Skeletal muscle satellite cell (primary cell): ENCODE data around the gene KIAA1217.

Experiments used
- H3K27me3 ChIP-seq: 2 replicates; pipeline ENCODE4 v1.7.0; 2013; ENCODE audit warnings: low read length; ENCODE audit not compliant: control insufficient read depth, insufficient read depth
- H3K36me3 ChIP-seq: 2 replicates; pipeline ENCODE4 v1.7.0; 2013; ENCODE audit warnings: mild to moderate bottlenecking, control low read depth, low read length; ENCODE audit not compliant: insufficient read depth
- H3K4me1 ChIP-seq: 2 replicates; pipeline ENCODE4 v1.7.0; 2013; ENCODE audit warnings: low read length; ENCODE audit not compliant: control insufficient read depth, insufficient read depth
- H3K4me2 ChIP-seq: 2 replicates; pipeline ENCODE4 v1.7.0; 2013; ENCODE audit warnings: mild to moderate bottlenecking, low read length
- H3K4me3 ChIP-seq: 2 replicates; pipeline ENCODE4 v1.7.0; 2013; ENCODE audit warnings: low read length
- H3K9ac ChIP-seq: 2 replicates; pipeline ENCODE4 v1.7.0; 2013; ENCODE audit warnings: mild to moderate bottlenecking, low read depth, low read length, moderate library complexity
- H3K9me3 ChIP-seq: replicated peaks from 2 replicates; pipeline ENCODE4 v1.7.0; 2013; ENCODE audit warnings: mild to moderate bottlenecking, control low read depth, low read length

The KIAA1217 gene

DNA sequence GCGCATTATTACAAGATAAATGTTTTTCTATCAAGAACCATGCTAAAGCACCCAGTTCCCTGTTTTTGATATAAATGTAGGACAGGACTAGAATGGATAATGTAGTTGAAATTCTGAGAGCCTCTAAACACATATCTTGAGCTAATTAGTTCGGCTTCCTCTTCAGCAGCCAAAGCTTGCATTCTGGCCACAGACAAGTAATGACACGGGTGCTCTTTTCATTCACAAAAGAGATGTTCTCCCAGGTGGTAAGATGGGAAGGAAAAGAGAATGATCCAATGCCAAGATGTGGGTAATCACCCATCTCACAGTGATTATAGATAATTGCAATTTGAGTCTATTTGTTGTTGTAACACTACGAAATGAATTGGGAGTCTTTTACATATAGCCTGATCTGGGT lies 246.5 kb downstream of the KIAA1217 start:
- Histone ChIP-seq H3K9ac (no peak overlapping the region), H3K27me3 (peaks cover 3% of the 10 kb centered on the region), H3K4me3 (no peak overlapping the region), H3K36me3 (no peaks in the 10 kb centered on the region), H3K9me3 (no peaks in the 10 kb centered on the region), H3K4me1 (peaks cover 10% of the 10 kb centered on the region), H3K4me2 (no peak overlapping the region)

DNA sequence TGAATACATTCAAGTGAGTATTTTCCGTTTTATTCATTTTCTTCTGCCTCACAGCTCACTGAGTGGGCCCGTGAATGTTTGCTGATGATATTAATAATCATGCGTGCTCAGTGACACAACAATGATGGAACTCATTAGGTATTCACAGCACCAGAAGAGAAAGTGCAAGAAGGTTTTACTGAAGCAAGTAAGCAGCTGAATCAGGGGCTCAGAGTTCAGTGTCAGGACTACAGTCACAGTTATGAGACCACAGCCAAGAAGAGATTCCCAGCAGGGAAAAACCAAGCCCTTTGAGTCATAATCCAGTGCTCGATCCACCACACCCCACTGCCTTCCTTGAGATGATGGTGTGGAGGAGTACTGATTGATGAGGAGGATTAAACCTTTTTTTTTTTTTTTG lies 247.4 kb downstream of the KIAA1217 start:
- Histone ChIP-seq H3K9me3 (no peaks in the 10 kb centered on the region), H3K27me3 (peaks cover 3% of the 10 kb centered on the region), H3K4me2 (peak overlapping the region; percentile 19), H3K4me1 (peaks cover 10% of the 10 kb centered on the region), H3K4me3 (no peak overlapping the region), H3K9ac (peak overlapping the region; percentile 32), H3K36me3 (no peaks in the 10 kb centered on the region)

DNA sequence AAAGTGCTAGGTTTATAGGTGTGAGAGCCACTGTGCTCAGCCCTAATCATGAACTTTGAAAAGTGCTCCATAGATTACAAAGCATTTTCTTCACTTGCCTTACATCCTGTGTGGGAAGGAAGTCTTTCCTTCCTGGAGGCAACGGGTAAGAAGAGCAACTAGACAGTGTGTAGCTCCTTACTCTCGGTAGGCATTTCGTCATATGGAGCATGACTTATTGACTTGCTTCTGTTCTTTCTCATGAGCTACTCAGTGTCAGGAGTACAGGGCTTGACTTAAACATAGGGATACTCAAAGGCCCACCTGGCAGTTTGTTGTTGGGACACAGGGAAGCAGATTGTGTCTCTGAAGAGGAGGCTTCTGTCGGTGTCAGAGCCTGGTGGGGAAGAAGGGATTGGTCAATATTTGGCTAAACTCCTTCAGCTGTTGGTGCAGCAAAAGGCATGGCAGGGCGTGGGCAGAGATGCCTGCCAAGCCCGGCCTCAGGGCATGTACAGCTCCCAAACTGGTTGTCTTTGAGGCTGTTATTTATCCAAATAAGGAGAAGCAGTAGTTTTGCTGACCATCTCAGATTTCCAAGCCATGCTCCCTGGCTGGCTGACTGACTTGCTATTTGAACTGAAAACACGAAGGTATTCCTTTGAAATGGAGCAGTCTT lies 248.9 kb downstream of the KIAA1217 start:
- Histone ChIP-seq H3K4me1 (peaks cover 11% of the 10 kb centered on the region), H3K9ac (no peak overlapping the region), H3K36me3 (no peaks in the 10 kb centered on the region), H3K9me3 (no peaks in the 10 kb centered on the region), H3K4me3 (no peak overlapping the region), H3K4me2 (no peak overlapping the region), H3K27me3 (peaks cover 3% of the 10 kb centered on the region)

DNA sequence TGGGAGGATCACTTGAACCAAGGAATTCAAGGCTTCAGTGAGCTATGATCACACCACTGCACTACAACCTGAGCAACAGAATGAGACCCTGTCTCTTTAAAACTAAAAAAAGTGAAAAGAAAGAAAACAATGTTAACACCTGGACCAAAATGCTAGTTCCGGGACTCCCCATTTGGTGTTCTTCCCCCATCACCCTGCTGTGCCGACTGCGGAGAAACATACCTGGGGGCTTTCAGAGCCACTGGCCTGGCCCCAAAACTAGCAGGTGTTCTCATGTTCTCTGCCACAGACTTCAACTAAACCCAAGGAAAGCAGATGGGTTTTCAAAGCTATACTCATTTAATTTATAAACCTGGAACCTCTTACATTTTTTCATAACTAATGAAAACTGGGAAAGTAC lies 250.9 kb downstream of the KIAA1217 start:
- Histone ChIP-seq H3K27me3 (no peaks in the 10 kb centered on the region), H3K4me3 (no peak overlapping the region), H3K9me3 (no peaks in the 10 kb centered on the region), H3K4me2 (no peak overlapping the region), H3K4me1 (peaks cover 31% of the 10 kb centered on the region), H3K9ac (no peak overlapping the region), H3K36me3 (no peaks in the 10 kb centered on the region)

DNA sequence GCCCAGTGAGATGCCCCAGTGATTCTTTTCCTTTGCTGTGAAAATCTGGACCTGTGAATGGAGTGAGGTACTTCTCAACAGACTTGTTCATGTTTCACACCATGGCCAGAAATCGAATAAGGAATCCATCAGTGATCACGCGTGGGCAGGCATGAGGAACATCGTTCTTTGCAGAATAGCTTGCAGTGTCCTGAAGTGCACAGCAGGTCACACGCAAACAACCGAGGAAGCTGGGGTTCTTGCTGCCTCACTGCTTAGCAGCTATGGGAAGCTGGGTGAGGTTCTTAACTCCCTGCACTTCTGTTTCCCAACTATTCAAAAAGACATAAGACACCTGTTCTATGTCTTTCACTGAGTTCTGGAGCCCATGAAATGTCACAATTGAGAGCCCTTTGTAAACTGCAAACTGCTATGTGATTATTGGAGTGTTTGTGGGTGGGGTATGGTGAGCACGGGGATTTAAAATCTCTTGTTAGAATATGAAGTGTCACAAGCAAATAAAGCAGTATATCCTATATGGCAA lies 253.4 kb downstream of the KIAA1217 start:
- no peaks in the 10 kb centered on the region for H3K27me3 ChIP-seq
- no peak overlapping the region for H3K4me3 ChIP-seq
- H3K9me3 ChIP-seq: no peaks in the 10 kb centered on the region
- H3K4me2 ChIP-seq: no peak overlapping the region
- no peak overlapping the region for H3K9ac ChIP-seq
- H3K4me1 ChIP-seq: peaks cover 48% of the 10 kb centered on the region
- no peaks in the 10 kb centered on the region for H3K36me3 ChIP-seq

DNA sequence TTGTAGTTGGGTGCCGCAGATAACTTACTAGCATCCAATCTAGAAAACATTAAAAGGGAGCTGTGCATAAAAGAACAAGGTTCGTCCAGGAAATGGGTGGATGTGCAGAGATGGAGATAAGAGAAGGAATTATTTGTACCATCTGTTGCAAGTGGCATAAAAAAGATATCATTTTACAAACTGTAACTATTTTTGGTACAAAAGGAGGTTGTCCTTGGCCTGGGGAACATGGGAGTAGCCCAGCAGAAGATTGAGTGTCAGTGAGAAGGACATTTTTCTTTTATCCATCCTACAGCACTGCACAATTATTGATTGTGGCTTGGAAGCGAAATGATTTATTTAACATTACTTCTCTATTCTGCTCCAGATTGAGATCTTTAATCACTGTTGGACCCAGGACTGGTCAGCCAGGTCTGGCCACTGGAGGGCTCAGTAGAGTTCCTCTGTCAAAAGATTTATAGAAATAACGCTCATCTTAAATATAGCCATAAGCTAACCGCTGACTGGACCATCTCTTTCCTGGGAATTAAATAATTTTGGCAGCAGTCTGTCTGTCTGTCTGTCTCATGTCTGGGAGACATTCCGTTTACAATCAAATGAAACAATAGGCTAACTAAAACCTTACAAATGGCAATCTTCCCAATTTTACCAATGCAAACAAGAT lies 254.1 kb downstream of the KIAA1217 start:
- Histone ChIP-seq H3K27me3 (no peaks in the 10 kb centered on the region), H3K4me2 (no peak overlapping the region), H3K9me3 (no peaks in the 10 kb centered on the region), H3K9ac (no peak overlapping the region), H3K36me3 (no peaks in the 10 kb centered on the region), H3K4me3 (no peak overlapping the region), H3K4me1 (peaks cover 42% of the 10 kb centered on the region)

DNA sequence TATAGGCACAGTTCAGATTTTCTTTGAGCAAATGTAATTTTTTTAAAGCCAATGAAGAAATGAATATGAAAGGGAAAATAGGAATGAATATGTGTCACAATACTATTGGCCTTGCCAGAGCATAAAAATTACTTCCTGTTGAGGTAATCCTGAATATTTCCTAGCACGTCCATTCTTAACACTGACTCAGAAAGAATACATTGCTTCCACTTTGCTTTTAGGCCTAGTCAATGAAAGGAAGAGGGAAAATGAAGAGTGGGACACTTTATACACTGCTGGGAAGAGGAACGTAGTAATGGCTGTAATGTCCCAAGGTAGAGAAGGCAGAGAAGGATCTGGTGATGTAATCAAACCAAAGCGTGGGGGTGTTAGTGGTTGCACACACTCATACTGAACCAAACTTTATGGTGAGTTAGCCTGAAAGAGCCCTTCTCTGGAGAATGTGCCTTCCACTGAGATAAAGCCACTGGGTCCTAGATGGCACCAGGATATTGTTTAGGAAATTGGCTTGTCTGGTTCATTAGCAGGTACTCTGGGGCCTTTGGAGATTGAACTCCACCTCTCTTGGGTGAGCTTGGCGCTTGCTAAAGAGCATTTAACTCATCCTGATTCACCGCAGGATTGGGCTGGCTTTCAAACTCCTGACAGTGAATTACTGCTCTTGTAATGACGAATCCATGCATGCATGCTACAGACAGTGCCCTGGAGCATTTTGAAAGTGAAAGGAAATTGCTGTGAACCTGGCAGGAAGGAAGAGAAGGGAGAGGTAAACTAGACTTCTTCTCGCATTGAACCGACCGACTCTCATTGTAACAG lies 254.9 kb downstream of the KIAA1217 start:
- Histone ChIP-seq H3K4me1 (peaks cover 39% of the 10 kb centered on the region), H3K9ac (peak overlapping the region; percentile 24), H3K9me3 (no peaks in the 10 kb centered on the region), H3K4me2 (peak overlapping the region; percentile 28), H3K36me3 (no peaks in the 10 kb centered on the region), H3K27me3 (no peaks in the 10 kb centered on the region), H3K4me3 (no peak overlapping the region)

DNA sequence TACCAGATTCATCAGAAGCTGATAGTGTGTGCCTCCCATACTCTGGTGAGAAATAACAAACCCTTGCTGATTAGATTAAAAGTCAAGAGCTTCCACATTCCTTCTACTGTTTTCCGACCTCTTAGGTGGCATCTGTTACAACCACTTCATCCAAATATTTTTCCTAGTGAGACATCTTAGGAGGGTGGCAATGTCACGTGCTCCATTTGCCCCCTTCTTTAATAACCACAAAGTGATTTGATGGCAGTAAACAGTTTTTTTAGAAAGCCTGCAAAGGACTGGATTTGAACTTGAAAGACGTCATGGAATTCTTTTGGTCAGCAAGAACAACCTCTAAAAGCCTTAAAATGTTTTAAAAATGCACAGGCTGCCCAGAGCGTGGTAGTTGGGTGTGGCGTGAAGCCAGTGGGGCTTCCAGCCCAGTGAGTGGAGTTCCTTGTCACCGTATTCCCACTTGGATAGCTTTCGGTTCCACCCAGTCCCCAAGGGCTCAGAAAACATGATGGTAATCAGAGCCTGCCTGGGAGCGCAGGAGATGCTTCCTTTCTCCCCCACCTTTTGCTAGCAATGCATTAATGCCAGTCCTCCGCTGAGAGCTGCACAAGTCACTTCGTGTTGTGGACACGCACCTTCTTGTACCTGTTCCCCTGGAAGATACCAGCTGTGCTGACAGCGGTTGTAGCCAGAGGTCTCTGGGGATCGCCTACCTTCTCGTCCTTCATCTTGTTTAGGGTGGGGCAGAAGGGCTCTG lies 256.4 kb downstream of the KIAA1217 start:
- H3K4me3 ChIP-seq: peak overlapping the region; percentile 9
- H3K36me3 ChIP-seq: no peaks in the 10 kb centered on the region
- peak overlapping the region; percentile 47 for H3K9ac ChIP-seq

DNA sequence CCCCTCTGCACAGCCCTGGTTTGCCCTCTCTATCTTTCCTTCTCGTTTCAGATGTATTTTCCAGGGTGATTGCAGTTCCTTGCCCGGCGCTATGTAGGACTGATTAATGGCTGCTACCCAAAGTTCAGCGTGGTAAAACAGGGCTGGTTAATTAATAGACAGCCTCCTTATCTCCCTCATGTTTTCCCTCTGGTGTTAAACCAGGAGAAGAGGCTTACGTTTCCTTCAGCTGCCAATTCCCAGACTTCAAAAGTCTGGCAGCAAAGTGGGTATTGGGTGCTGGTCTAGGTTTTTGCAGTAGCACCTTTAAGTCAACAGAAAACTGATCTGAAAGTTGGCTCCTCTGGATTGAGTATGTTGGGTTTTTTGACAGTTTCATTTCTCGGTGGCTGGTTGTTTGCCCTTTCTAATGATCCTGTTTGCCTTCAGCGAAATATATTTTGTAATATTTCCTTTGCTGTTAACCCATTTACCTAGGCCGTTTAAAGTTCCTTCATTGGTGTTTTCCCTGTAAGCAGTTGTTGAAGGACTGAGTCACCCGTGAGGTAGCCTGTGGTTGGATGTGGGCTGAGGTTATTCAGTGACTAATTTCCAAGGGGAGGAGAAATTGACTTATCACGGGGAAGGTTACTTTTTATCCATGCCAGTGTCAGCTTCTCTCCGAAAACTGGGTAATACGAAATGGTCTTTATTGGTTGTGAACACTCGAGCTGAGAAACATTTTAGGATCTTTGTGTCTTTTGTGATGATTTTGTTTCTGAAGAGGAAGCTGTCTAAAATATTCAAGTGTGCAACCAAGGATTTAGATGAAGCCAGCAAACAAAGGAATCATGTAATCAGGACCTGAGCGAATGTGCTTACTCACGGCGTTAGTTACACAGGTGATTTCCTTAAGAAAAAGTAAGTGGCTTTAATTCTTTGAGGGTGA lies 257.2 kb downstream of the KIAA1217 start:
- H3K4me1 ChIP-seq: peaks cover 43% of the 10 kb centered on the region
- no peaks in the 10 kb centered on the region for H3K27me3 ChIP-seq
- no peaks in the 10 kb centered on the region for H3K36me3 ChIP-seq
- peak overlapping the region; percentile 64 for H3K4me2 ChIP-seq
- peak overlapping the region; percentile 47 for H3K9ac ChIP-seq
- no peaks in the 10 kb centered on the region for H3K9me3 ChIP-seq
- peak overlapping the region; percentile 37 for H3K4me3 ChIP-seq

More for the DNA sequence above, 256.4 kb downstream of the KIAA1217 start:
- no peaks in the 10 kb centered on the region for H3K9me3 ChIP-seq
- no peaks in the 10 kb centered on the region for H3K27me3 ChIP-seq
- H3K4me2 ChIP-seq: peak overlapping the region; percentile 54
- H3K4me1 ChIP-seq: peaks cover 42% of the 10 kb centered on the region

DNA sequence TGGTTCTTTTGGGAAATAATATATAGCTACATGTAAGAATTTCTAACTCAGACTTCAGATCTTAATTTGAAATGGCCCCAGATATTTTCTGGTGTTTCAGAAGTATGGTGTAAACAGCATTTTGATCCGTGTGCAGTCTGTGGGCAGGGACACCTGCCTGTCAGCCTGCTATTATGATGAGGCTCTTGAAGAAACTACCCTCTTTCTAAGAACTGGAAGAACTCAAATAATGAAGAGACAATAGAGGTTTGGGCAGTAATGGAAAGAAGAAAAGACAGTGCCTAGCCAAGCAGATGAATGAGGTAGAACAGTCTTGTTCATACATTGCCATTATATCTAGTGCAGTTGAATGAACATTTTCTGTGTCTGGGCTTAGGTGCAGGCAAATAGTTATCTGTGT lies 258.2 kb downstream of the KIAA1217 start:
- peaks cover 43% of the 10 kb centered on the region for H3K4me1 ChIP-seq
- peak overlapping the region; percentile 64 for H3K4me2 ChIP-seq
- no peak overlapping the region for H3K4me3 ChIP-seq
- no peaks in the 10 kb centered on the region for H3K27me3 ChIP-seq
- H3K9me3 ChIP-seq: no peaks in the 10 kb centered on the region
- no peak overlapping the region for H3K9ac ChIP-seq
- H3K36me3 ChIP-seq: no peaks in the 10 kb centered on the region
